AG09319 (cell line): ENCODE results near the gene RASGRP4.
"Not testable (repeated sequence)": the region's sequence is repeated elsewhere in the genome, so short reads cannot be mapped to it uniquely, and the experiment has no call there.

Experiments used
- DNase-seq: peaks from one replicate; pipeline ENCODE4 v3.0.0-alpha.2; 2010; ENCODE audit warnings: low read depth; ENCODE audit errors: extremely low read depth
- TF ChIP-seq, protein P1 (sequence below): IDR thresholded peaks from 2 replicates; pipeline ENCODE4 v1.5.1; 2011; ENCODE audit warnings: low read depth, mild to moderate bottlenecking, inconsistent platforms, low read length, moderate library complexity

Gene RASGRP4

DNA sequence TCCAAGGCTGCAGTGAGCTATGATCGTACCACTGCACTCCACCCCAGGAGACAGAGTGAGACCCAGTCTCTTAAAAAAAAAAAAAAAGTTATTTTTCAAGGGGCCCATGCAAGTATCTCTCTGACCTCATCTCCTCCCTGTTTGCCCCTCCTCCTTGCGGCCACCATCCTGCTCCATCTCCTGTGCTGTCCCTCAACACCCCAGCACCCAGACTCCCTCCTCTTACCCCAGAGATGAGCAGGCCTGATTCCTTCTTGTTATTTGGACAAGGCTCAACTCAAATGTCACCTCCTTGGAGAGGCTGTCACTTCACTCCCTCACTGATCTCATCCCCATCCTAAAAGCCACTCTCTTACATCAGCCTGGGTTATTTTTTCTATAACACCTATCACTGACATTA, 11.9 kb upstream of the RASGRP4 start:
- no peak for DNase-seq
- TF ChIP-seq, protein P1, sequence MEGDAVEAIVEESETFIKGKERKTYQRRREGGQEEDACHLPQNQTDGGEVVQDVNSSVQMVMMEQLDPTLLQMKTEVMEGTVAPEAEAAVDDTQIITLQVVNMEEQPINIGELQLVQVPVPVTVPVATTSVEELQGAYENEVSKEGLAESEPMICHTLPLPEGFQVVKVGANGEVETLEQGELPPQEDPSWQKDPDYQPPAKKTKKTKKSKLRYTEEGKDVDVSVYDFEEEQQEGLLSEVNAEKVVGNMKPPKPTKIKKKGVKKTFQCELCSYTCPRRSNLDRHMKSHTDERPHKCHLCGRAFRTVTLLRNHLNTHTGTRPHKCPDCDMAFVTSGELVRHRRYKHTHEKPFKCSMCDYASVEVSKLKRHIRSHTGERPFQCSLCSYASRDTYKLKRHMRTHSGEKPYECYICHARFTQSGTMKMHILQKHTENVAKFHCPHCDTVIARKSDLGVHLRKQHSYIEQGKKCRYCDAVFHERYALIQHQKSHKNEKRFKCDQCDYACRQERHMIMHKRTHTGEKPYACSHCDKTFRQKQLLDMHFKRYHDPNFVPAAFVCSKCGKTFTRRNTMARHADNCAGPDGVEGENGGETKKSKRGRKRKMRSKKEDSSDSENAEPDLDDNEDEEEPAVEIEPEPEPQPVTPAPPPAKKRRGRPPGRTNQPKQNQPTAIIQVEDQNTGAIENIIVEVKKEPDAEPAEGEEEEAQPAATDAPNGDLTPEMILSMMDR: no peak

DNA sequence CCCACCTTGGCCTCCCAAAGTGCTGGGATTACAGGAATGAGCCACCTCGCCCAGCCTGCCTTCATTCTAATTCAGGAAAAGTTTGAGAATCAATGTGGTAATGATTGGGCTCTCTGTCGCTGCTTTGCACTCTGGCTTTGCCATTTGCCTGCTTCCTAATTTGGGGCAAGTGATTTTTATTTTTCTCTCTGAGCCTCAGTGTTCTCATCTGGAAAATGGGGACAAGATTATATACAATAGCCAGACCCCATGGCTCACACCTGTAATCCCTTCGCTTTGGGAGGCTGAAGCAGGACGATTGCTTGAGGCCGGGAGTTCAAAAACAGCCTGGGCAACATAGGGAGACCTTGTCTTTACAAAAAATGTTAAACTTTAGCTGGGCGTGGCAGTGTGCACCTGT, 11.3 kb upstream of the RASGRP4 start:
- no peak for DNase-seq
- TF ChIP-seq, protein P1: no peak

DNA sequence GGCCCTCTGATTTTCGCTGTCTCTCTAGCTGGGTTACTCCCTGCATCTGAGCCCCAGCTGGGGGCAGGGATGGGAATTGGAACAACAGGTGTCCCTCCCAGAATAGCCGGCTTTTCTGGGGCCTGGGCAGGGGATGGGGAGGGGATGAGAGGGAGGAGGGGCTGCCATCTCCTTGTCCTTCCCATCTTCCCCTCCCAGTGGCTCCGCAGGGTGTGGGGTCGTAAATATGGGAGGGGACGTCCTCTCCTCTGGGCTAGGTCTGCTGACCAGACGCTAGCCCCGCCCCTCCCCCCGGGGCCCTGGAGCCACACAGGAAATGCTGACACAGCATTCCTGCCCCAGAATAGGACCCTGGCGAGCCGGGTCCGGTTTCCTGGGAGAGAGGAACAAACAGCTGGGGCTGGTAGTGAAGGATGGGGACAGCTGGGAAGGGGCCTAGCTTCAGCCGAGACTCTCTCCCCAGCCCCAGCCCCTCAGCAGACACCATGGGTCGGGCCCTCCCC, 8.6 kb upstream of the RASGRP4 start:
- TF ChIP-seq, protein P1: no peak

DNA sequence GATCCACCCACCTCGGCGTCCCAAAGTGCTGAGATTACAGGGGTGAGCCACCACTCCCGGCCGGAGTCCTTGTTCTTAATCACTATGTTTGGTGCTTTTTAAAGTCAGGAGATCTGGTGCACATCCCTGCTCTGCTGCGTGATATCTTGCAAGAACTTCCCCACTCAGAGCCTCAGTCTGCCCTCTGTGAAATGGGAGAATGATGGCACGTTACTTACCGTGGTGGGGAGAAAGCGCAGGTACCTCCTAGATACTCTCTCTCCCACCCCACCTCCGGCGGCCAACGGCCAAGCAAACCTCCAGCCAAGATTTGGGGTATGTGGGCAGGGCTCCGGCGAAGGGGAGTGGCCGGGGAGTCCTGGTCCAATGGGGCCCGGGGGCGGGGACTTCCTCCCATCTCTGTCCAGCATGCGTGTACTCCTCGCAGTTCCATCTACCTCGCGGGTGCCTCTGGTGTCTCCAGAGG, 7.3 kb upstream of the RASGRP4 start, which contains the start of gene RYR1:
RYR1 (plus strand) TSS at position 424 of the 466 bp plus-strand sequence. CDS start 139 bp downstream, outside the sequence.
- TF ChIP-seq, protein P1: no peak
- DNase-seq: no peak

More for the DNA sequence above, 8.6 kb upstream of the RASGRP4 start:
- no peak for DNase-seq

DNA sequence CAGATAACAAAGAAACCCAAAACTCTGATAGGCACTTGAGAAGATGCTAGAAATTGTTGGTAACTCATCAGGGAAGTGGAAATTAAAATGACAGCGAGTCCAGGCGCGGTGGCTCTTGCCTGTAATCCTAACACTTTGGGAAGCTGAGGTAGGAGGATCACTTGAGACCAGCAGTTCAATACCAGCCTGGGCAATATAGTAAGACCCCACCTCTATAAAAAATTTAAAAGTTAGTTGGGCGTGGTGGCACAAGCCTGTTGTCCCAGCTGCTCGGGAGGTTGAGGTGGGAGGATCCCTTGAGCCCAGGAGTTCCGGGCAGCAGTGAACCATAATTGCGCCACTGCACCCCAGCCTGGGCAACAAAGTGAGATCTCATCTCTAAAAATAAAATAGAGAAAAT, 4.9 kb upstream of the RASGRP4 start:
- no peak for DNase-seq
- TF ChIP-seq, protein P1: no peak

DNA sequence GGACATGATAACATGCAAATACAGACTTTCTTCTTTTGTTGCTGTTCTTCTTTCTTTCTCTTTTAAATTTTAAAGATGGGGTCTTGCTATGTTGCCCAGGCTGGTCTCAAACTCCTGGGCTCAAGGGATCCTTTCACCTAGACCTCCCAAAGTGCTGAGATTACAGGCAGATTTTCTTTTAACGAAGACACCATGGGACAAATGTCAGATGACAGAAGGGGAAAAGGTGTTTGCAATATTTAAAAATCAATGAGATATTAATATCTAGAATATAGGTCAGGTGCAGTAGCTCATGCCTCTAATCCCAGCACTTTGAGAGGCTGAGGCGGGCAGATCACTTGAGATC, 3.8 kb upstream of the RASGRP4 start:
- DNase-seq: no peak
- TF ChIP-seq, protein P1: no peak

DNA sequence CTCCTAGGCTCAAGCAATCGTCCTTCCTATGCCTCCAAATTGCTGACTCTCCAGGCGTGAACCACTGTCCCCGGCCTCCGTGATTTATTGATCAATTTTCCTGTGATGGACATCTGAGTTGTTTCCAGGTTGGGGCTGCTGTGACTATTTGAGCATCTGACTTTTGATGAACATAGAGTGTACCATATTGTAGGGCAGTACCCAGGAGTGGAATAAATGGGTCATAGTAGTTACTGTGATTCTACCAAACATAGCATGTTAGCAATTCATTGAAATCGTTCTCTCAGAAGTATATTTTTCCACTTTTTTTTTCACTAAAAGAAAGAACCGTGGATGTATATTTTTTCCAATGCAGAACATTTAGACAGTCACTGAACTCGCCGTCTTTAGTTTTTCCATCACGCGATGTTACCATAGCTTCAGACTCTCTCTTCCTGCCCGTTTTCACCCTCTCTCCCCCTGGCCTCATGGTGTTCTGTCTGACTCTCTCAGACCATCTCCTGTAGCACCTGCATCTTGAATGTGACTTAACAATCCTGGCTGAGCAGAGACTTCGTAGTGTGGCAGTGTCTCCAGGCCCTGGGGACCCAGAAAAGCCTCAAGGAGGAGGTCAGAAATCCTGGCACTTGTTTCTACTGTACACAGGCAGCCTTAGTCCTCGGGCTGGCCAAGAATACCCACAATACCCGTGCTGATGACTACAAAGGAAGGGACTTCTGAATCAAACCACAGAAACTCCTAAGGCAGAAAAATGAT, 3.2 kb upstream of the RASGRP4 start:
- TF ChIP-seq, protein P1: no peak
- DNase-seq: no peak

DNA sequence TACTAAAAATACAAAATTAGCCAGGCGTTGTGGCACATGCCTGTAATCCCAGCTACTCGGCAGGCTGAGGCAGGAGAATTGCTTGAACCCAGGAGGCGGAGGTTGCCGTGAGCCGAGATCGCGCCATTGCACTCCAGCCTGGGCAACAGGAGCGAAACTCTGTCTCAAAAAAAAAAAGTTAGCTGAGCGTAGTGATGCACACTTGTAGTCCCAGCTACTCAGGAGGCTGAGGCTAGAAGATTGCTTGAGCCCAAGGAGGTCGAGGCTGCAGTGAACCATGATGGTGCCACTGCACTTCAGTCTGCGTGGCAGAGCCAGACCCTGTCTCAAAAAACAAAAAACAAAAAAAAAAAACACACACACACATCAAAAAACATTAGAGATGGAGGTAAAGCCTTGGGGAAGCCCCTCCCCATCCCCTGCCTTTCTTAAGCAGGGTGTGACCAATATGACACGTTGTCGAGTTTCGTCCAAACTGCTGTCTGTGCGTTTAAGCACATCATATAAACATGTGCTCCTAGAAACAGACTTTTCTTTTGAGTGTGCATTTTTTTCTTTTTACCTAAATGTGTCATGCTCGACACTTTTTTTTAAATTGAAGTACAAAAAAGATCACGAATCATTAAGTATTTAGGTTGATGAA, 1.1 kb upstream of the RASGRP4 start:
- not testable (repeated sequence) for DNase-seq
